ENCODE results near the gene ZNF691.

DNA sequence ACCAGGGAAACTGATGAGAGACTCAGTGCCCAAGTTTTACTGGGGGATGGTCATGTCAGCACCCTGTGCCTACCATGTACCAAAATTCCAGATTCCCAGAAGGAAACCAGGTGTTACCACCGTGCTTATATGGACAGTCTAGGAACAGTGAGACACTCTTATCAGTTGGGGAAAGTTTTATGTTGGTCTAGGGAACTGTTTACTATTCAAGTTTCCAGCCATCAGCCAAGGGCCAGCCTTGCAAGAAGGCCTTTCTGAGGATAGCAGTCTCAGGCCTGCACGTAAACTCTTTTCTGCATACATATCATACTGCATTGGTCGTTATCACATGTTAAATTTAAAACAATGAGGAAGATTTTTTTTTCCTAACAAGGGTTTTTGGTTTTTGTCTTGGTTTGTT is 49.0 kb upstream of the ZNF691 start:
- TF ChIP-seq CTCF (IDR thresholded peaks at IDR 0.05) (no peak), EP300 (IDR thresholded peaks at IDR 0.05; ENCODE audit: borderline replicate concordance in 1 of 2, low read depth in 1 of 2, low read length in 1 of 2) (no peak), FOSL2 (IDR thresholded peaks at IDR 0.05; ENCODE audit: borderline replicate concordance, low read depth) (no peak), REST (IDR thresholded peaks at IDR 0.05; ENCODE audit: low read depth, low read length) (no peak), POLR2AphosphoS5 (IDR thresholded peaks at IDR 0.05; ENCODE audit: low read depth, low read length) (no peak), RXRA (IDR thresholded peaks at IDR 0.05; ENCODE audit: borderline replicate concordance, low read depth) (no peak), JUND (IDR thresholded peaks at IDR 0.05) (no peak), CHD2 (IDR thresholded peaks at IDR 0.05; ENCODE audit: low read length, partially characterized antibody) (no peak), GABPA (IDR thresholded peaks at IDR 0.05; ENCODE audit: low read depth) (no peak), EZH2phosphoT487 (IDR thresholded peaks at IDR 0.05; ENCODE audit: borderline replicate concordance, low read depth) (no peak), USF1 (IDR thresholded peaks at IDR 0.05; ENCODE audit: borderline replicate concordance, low read depth) (no peak), ELF1 (IDR thresholded peaks at IDR 0.05) (no peak)
